ENCODE data around the gene GINS3.

GINS3 gene

GRCh38 chr16:58426966-58427365 is 34.7 kb downstream of the GINS3 start:
- peak; percentile 57 to 66 for DNase-seq

DNA sequence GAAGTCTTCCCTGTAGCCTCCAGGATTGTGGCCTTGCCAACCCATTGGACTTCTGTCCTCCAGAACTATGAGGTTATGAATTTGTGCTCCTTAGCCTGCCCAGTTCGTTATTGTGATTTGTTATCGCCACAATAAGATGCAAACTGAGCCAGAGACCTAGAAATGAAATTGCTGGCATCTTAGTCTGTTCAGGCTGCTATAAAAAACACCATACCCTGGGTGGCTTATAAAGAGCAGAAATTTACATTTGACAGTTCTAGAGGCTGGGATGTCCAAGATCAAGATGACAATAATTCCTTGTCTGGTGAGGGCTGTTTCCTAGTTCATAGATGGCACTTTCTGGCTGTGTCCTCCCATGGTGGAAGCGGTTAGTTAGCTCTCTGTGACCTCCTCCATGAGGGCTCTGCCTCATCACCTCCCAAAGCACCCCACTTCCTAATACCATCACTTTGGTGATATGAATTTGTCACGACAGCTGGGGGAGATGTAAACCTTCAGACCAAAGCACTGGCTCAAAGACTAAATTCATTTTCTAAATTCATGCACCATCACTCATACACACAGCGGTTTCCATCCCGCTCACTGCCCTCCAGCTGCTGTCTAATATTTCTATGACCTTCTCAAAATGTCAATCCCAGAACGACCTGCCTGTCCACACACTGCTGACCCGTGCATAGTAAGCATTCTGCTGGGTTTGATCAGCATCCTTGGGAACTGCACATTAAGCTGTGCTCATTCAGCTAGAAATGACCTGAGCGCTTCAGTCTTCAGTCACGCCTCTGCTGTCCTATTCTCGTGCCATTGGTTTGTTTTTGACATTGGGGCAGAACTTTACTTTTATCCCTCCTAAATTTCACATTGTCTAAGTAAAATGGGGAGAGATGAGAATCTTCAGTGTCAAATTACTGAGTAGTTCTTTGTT is 36.6 kb downstream of the GINS3 start:
- DNase-seq: no peak

GRCh38 chr16:58430718-58431117 is 38.4 kb downstream of the GINS3 start:
- DNase-seq: no peak

- DNase-seq: no peak
Observed at GRCh38 chr16:58433569-58433951, 41.3 kb downstream of the GINS3 start.

DNA sequence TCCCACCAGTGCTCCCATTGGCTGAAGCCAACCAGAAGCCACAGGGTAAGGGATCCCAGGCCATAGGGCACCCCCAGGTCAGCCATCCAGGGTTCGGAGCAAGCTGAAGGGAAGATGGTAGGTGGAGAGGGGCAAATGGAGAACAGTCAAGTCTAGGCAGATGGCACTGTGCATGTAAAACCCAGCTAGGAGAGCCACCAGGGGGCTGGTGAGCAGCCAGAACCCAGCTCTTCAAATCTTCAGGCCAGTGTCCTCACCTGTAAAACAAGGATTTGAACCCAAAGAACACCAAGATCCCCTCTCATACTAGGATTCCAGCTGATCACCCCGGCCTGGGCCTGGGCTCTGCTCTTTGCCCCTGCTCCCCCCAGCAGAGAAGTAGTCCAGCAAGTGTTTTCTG is 43.5 kb downstream of the GINS3 start:
- DNase-seq: no peak

GRCh38 chr16:58440131-58440530 is 47.9 kb downstream of the GINS3 start:
- DNase-seq: peak in 1 of 2 experiments; percentile 50

DNA sequence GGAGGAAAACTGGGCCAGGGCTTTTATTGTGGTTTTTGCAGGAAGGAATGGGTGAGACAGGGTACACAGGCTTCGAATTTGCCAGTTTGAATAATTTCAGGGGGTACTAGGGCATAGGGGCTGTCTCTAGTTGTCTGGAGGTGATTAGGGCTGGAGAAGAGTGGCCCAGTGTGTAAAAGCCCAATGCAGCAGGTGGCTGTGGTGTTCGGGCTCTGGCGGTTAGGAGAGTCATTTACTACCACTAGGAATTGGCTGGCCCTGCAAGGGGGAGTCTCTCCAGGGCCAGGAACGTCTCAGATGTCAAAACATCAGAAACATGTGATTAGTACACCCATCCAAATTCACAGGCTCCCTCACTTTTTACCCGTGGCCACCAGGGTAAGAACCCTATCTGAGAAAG is 50.3 kb downstream of the GINS3 start:
- peak in 1 of 2 experiments; percentile 22 for DNase-seq

- no peak for DNase-seq
Observed at GRCh38 chr16:58443783-58444182, 51.5 kb downstream of the GINS3 start.

DNA sequence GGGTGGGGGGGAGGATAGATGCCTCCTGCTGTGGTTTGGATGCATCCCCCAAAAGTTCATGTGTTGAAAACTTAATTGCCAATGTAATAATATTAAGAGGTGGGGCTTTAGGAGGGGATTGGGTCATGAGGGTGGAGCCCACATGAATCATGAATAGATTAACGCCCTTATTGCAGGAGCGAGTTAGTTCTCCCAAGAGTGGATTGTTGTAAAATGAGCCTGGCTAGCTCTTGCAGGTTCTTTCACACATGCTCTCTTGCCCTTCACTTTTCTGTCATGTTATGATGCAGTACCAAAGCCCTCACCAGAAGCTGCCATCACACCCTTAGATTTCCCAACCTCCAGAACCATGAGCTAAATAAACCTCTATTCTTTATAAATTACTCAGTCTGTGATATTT is 52.0 kb downstream of the GINS3 start:
- DNase-seq: no peak

DNA sequence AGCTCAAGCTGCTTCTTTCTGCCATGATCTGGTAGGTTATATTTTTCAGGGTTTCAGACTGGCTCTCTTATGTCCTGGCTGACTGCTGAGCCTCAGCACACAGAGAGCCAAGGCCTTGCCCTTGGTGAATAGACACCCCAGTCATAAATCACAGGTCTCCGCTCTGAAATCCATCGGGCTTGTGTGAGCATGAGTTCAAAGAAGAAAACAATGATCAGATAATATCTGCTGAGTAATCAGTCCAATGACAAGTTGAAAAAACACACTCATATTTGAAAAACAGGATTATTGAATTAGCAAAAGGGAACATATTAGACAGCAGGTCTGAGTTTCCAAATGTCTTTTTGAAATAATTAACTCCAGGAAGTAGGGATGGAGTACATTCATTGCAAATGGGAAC is 56.6 kb downstream of the GINS3 start:
- DNase-seq: no peak

- no peak for DNase-seq
Observed at GRCh38 chr16:58449306-58449705, 57.0 kb downstream of the GINS3 start.

- DNase-seq: no peak
Observed at GRCh38 chr16:58449768-58450167, 57.5 kb downstream of the GINS3 start.

DNA sequence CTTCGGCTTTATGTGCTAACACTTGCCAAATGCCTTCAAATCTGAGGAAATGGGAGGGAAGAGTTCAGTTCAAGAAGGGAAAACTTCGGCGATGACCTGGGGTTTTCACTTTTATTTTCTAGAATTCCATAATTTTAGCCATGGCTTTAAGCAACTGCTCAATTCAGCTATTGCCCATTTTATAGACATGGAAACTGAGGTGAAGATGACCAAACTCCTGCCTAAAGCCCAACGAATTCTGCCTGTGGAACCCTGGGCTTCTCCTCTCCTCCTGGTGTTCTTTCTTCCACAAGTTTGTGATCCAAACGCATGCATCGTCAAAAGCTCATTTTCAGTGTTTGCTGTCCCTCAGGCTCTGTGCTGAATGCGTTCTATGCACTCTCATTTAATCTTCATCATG is 58.3 kb downstream of the GINS3 start:
- DNase-seq: no peak

GRCh38 chr16:58451265-58451689 is 59.0 kb downstream of the GINS3 start:
- DNase-seq: peak in 1 of 2 experiments; percentile 3

DNA sequence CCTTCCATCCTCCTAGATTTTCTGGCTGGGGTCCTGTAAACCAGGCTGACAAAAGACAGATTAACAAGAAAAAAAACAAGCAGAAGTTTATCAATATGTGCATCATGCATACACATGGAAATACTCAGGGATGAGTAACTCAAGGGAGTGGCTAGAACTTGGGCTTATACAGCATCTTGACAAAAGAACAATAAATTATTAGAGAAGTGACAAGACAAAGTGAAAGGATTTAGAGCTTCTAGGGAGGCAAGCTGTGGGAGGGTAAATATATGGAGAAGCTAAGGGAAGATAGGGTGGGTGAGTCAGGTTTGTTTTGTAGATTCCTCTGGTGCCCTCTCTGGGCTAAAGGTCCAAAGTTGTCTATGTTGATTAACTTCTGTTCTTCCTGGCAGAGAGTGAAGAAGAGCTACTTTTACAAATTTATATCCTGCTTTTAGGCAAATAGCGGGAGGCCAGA is 59.7 kb downstream of the GINS3 start:
- no peak for DNase-seq

DNA sequence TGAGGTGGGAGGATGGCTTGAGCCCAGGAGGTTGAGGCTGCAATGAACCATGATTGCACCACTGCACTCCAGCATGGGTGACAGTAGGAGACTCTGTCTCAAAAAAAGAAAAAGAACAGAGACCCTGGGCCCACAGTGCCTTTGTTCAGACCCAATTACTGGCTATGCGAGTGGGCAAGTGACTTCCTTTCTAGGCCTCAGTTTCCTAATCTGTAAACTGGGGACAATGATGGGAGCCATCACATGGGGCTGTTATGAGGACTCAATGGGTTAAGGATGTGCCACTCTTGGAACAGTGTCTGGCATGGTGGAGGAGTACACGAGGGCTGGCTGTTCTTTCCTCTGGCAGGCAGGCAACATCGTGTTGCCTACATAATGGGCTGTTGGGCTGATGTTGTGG is 60.4 kb downstream of the GINS3 start:
- no peak for DNase-seq

GRCh38 chr16:58454178-58454577 is 61.9 kb downstream of the GINS3 start:
- DNase-seq: no peak

GRCh38 chr16:58454856-58455255 is 62.6 kb downstream of the GINS3 start:
- DNase-seq: no peak
